ENCODE measurements around the gene DRC1.

GRCh38 chr2:26395394-26395793 is 6.3 kb upstream of the DRC1 start:
- TF ChIP-seq RCOR1 (IDR thresholded peaks at IDR 0.05; ENCODE audit: insufficient replicate concordance, low read length) (no peak), CTCF (conservative IDR thresholded peaks at IDR 0.05; ENCODE audit: low read depth, low read length) (no peak), POLR2A (IDR thresholded peaks at IDR 0.05; ENCODE audit: low read depth, low read length) (no peak), RAD21 (IDR thresholded peaks at IDR 0.05; ENCODE audit: low read length) (no peak), MAFK (IDR thresholded peaks at IDR 0.05; ENCODE audit: low read depth, low read length) (no peak), SMC3 (IDR thresholded peaks at IDR 0.05; ENCODE audit: low read depth, low read length) (no peak), CEBPB (IDR thresholded peaks at IDR 0.05; ENCODE audit: low read depth, low read length) (no peak)
- TF ChIP-seq, protein P1, sequence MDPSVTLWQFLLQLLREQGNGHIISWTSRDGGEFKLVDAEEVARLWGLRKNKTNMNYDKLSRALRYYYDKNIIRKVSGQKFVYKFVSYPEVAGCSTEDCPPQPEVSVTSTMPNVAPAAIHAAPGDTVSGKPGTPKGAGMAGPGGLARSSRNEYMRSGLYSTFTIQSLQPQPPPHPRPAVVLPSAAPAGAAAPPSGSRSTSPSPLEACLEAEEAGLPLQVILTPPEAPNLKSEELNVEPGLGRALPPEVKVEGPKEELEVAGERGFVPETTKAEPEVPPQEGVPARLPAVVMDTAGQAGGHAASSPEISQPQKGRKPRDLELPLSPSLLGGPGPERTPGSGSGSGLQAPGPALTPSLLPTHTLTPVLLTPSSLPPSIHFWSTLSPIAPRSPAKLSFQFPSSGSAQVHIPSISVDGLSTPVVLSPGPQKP (IDR thresholded peaks at IDR 0.05; ENCODE audit: borderline replicate concordance, low read depth, low read length), result no peak
